GM08714 (cell line): ENCODE measurements around the gene PAPOLA.

ENCODE experiments used
- H3K4me3 ChIP-seq: fragments of 200-500 bp; sonication (Bioruptor generic); 2 replicates; pipeline ENCODE4 v1.5.1; 2014; ENCODE audit warnings: mild to moderate bottlenecking, low read length, inconsistent platforms
- ZNF274 ChIP-seq: IDR thresholded peaks from 2 replicates; pipeline ENCODE4 v1.6.1; 2012; ENCODE audit warnings: mild to moderate bottlenecking, low read depth, low read length

The PAPOLA gene

DNA sequence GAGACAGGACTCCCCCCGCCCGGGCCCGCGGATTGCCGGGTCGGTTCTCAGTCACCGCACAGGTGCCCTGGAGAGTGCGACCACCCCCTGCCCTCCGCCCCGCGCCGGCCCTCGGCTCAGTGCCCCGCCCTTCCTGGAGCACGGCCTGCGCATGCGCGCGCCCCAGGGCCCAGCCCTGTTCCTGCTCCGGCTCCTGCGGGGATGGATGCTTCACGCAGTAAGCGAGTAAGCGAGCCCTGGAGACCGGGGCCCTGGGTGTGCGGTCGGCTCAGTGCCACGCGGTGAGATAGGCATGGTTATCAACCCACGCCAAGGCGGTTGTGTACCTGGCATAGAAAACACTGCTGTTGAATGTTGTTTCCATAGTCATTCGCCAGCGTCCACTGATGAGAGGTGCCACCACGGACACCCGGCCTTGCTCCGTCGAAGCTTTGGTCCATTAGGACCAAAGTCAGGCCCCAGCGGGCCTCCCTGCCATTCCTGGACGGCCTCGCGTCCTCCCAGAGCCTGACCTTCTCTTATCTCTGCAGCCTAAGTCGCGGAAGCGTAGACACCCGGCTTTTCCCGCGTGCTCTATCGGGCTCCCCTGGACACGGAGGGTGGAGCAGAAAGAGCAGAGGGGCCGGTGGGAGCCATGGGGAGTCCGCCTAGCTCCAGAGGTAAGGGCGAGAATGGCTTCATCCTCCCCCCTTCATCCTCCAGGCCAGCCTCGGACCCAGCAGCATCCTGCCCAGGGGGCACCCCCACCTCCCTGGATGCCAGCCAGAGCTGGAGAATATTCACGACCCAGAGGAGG, 90.6 kb downstream of the PAPOLA start:
- peak overlapping the region; percentile 57; the same call in 1 of the 2 replicates for H3K4me3 ChIP-seq
- no peak for TF ChIP-seq ZNF274

DNA sequence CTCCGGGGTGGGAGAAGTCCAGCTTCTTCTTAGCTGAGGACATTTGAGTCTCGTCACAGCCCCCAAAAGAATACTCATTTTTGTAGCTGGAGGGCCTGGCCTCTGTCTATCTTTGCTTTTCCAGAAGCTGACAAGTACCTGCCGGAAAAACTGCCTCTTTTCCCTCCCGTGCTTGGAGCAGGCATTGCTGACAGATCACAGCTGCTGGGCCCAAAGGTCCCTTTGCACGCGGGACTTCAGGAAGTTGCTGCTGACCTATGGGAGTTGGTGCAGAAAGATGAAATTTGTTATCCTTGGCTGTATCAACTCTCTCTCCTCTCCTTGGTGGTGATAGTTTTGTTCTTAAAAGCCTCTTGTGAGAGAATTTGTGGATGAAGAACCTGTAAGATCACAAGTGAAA, 92.8 kb downstream of the PAPOLA start:
- no peak for TF ChIP-seq ZNF274
- H3K4me3 ChIP-seq = no peak overlapping the region

DNA sequence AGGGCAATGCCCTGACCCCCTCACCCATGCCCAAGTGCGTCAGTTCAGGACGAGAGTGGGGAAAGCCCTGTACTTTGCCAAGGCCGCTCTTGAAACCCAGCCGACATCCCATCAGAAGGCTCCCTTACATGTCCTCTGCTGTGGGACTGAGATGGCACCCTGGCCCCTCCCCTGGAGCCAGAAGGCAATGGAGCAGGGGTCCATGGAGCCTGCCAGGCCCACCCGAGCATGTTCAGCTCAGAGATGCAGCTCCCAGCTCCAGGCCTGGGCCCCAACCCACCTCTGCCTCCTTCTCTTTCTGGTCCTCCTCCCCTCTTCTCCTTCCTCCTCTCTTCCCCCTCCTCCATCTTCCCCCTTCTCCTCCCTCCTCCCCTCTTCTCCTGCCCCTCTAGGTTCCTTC, 95.5 kb downstream of the PAPOLA start:
- TF ChIP-seq ZNF274 = no peak
- no peak overlapping the region for H3K4me3 ChIP-seq

DNA sequence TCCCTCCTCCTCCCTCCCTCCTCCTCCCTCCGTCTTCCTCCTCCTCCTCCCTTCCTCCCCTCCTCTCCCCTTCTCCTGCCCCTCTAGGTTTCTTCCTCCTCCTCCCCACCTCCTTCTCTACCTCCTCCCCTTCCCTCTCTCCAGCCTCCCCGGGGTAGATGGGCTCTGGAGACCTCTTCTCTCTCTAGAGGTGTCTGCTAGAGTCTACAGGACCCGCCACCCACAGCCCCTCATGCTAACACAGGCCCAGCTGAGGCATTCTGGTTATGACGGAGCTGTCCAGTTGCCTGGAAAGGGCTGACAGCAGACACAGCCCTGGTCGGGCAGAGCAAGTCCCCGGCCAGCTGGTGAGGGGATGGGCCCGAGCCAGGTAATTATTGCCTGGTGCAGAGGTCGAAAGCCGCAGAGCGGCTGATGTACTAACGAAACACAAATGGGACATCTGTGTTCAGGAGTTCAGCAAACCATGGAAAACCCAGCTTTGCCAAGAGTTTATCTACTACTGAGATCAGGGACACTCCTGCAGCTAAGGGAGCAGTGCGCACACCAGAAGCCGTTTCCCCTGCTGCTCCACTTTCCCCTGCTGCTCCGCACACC, 96.2 kb downstream of the PAPOLA start:
- no peak overlapping the region for H3K4me3 ChIP-seq
- no peak for TF ChIP-seq ZNF274

DNA sequence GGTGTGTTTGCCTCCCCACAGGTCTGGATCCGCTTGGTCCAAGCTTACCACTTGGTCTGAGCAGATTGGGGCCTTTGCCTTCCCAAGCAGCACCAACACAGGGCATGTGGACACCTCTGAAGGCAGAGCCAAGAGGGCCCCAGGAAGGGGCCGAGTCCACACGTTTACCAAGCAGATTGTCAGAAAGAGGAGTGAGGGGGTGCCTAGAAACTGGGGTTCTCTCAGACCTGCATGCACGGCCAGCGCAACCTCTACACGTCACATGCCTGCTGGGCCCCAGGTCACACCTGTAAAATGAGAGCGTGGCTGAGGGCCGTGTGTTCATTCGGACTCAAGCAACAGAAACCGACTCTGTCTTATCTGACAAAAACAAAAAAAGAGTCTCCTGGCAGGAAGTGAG, 96.9 kb downstream of the PAPOLA start:
- no peak for TF ChIP-seq ZNF274

DNA sequence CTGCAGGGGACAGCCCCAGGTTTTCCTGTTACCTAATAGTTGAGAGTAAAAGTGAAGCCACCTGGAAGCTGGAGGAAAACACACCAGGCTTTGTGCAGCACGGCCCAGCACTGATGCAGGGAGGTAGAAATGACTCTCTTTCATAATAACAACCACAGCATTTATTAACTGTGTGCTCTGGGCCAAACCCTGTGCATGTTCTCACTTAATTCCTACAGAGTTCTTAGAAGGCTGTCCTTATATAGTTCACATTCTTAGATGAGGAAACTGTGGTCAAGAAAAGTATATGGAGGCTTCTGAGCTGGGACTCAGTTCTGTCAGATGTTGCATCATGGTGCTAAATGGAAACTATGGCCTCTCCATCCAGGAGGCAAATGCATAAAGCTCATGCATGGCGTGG, 100.0 kb downstream of the PAPOLA start:
- no peak overlapping the region for H3K4me3 ChIP-seq
- TF ChIP-seq ZNF274 = no peak

More for the DNA sequence above, 96.9 kb downstream of the PAPOLA start:
- no peak overlapping the region for H3K4me3 ChIP-seq

DNA sequence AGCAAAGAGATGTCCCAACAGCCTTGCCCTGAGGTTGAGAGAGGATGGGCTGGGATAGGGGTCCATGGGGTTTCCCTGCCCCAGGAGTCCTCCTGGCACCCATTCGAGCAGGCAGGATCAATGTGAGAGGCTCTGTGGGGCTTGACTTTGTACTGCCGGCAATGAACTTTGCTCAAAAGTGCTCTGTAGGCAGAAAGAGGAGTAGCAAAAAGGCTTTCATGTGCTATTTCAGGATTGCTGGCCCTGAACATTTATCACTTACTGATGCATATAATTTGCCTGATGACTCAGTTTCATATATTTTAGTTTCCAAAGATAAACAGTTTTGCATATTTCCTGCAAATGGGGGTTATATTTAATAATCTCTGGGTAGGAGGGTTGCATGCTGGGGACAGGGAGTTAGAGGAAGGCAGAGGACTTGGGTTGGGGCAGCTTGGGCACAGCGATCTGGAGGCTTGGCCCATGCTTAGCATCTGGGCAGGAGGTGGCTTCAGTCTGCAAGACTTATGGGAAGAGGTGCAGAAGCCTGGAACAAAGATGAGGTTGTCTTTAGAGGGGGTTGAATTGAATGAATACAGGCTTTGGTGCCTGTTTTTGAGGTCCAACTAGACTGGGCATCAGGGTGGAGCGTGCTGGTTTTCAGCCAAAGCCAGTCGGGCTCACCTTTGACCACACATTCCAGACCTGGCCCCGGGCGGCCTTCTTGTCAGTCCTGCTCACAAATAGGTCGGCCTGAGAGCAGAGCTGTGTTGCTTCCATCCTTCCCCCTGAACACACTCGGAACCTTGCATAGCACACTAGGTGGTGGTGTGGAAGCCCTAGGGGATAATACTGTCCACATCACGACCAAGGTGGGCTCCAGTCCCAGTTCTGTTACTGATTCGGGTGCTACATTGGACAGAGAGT, 101.4 kb downstream of the PAPOLA start:
- no peak overlapping the region for H3K4me3 ChIP-seq
- no peak for TF ChIP-seq ZNF274

DNA sequence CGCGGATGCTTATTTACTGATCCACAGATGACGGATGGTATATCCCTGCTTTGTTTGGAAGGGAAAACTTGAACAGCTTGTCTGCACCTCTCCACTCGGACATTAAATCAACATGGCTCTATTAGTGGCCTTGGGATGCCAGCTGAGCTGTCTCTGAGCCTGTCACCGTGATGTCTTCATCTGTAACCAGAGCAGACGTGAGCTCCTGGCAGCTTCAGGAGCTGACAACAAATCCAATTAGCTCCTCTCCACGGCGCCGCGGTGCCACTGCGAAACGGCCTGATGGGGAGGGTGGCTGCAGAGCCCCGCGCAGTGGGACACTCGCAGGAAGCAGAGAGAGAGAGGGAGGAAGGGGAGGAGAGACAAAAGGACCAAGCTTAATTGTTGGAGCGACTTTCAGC, 112.3 kb downstream of the PAPOLA start:
- TF ChIP-seq ZNF274 = no peak
- no peak overlapping the region for H3K4me3 ChIP-seq

DNA sequence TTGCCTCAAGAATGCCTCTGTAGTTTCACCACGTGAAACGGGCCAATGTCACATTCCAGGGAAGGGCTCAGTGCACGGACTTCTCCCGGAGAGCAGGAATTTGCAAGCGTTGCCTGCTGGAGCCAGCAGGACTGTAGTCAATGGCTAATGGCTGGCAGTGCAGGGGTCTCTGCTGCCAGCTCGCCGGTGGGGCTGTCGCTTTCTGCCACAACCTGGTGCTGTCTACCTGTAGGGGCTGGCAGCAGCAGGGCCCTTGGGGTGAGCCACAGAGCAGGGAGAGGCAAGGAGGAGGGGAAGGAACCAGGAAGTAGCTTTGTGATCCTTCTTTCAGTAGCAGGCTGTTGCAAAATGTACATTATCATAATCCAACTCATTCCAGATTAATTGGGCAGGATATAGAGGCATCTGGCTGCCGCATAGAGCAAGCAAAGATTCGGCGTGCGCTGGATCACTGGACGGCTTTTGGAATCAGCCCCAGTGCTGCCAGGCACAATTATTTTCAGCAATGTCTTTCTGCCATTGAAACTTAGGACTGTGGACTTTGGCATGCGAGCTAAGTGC, 114.1 kb downstream of the PAPOLA start:
- no peak overlapping the region for H3K4me3 ChIP-seq
- no peak for TF ChIP-seq ZNF274
